ENCODE measurements around the gene CNN2. TPM values are rescaled to one million over a fixed set of nuclear protein-coding genes. Genes with fewer than 3 reads are reported as not detected.

Gene CNN2
- total RNA-seq, 4 donors from 2014 or later = 71.2 to 86.5 (median 79.7) TPM

- no peak overlapping the region for H3K4me3 ChIP-seq (ENCODE audit: low read depth, poor library complexity, severe bottlenecking)
- TF ChIP-seq POLR2A (IDR thresholded peaks at IDR 0.05) = no peak
- no peak for TF ChIP-seq CTCF (IDR thresholded peaks at IDR 0.05)
- no peak for DNase-seq (ENCODE audit: low spot score in 2 of 2)
- intact Hi-C loops (cut with DNase I; ENCODE audit: low total_unique reads) = no loop called here
- WGBS, 2 donors = 88% methylated on average over 35 to 64 of the region's 73 CpGs
These were observed 18.8 kb upstream of the CNN2 start for GRCh38 chr19:1007399-1008251.

GRCh38 chr19:1008268-1009040 is 18.0 kb upstream of the CNN2 start:
- intact Hi-C loops (cut with DNase I; ENCODE audit: low total_unique reads) = no loop called here
- DNase-seq (ENCODE audit: low spot score in 2 of 2) = no peak
- no peak for TF ChIP-seq POLR2A (IDR thresholded peaks at IDR 0.05)
- TF ChIP-seq CTCF (IDR thresholded peaks at IDR 0.05) = no peak
- H3K4me3 ChIP-seq (ENCODE audit: low read depth, poor library complexity, severe bottlenecking) = no peak overlapping the region
- WGBS, 2 donors = 91 to 95% methylated on average over 31 to 41 of the region's 45 CpGs

- no peak for DNase-seq (ENCODE audit: low spot score in 2 of 2)
- H3K4me3 ChIP-seq (ENCODE audit: low read depth, poor library complexity, severe bottlenecking) = no peak overlapping the region
- intact Hi-C loops (cut with DNase I; ENCODE audit: low total_unique reads) = no loop called here
- TF ChIP-seq CTCF (IDR thresholded peaks at IDR 0.05) (no peak), POLR2A (IDR thresholded peaks at IDR 0.05) (no peak)
- 83 to 89% methylated on average over 82 to 88 of the region's 92 CpGs for WGBS, 2 donors
These were observed 17.1 kb upstream of the CNN2 start for GRCh38 chr19:1009041-1009980.

GRCh38 chr19:1009981-1010538 is 16.3 kb upstream of the CNN2 start:
- TF ChIP-seq POLR2A (IDR thresholded peaks at IDR 0.05) = no peak
- no peak for TF ChIP-seq CTCF (IDR thresholded peaks at IDR 0.05)
- whole genome bisulfite sequencing, 2 donors = 90 to 92% methylated on average over 17 to 29 of the region's 29 CpGs
- intact Hi-C loops (cut with DNase I; ENCODE audit: low total_unique reads) = no loop called here
- DNase-seq (ENCODE audit: low spot score in 2 of 2) = no peak
- no peak overlapping the region for H3K4me3 ChIP-seq (ENCODE audit: low read depth, poor library complexity, severe bottlenecking)

All from lower leg skin (tissue), 4 donors.